Fibroblast of gingiva (primary cell): ENCODE results near the gene NEK7.
"Not testable (repeated sequence)": the region's sequence is repeated elsewhere in the genome, so short reads cannot be mapped to it uniquely, and the experiment has no call there.

Experiments
- DNase-seq: peaks from one replicate; pipeline ENCODE4 v3.0.0-alpha.2; 2011; ENCODE audit warnings: low read depth

The NEK7 gene

DNA sequence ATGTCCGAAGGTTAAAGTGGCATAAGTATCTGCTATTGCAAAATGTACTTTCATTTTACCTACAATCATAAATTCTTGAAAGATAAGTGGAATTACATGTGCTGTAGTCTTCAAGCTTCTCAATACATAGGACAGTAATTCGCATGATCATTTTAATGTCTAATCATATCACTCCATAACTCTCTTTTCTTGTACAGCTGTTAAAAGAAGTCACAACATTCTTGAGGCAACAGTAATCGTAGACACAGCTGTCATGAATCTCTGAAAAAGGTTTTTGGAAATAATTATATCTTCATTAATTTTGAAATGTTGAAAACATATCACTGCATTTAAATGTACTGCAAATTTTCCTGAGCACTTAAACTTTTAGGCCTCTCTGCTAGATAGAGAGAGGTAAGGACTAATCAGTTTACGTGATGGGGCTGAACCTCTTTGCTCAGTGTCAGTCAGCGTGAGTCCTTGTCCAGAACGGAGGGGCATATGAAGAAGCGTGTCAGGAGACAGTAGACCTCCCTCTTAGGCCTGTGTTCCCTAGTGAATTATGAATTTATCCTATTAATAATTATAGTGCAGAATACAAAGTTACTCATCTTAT, 133.4 kb downstream of the NEK7 start:
- DNase-seq, result no peak

- DNase-seq, result no peak
Observed at GRCh38 chr1:198291036-198291435, 134.2 kb downstream of the NEK7 start.

- DNase-seq, result no peak
Observed at GRCh38 chr1:198291924-198292323, 135.1 kb downstream of the NEK7 start.

- DNase-seq, result no peak
Observed at GRCh38 chr1:198295225-198295624, 138.4 kb downstream of the NEK7 start.

DNA sequence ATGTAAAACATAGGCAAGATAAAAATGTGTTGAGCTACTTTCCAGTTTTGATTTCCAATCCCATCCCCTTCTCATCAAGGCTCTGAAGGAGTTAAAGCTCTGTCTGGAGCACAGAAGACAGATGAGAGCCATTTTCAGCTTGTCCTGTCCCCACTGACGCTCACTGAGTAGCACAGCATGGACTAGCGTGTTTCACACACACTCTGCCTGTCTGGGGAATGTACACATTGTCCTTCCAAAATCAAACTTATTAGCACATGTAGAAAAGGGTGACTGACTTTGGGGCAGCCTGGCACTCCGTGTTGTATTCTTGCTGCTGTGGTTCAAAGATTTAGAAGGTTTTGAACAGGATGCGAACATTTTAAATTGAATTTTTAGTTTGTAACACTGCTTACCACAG, 139.2 kb downstream of the NEK7 start:
- DNase-seq, result peak; percentile 31

DNA sequence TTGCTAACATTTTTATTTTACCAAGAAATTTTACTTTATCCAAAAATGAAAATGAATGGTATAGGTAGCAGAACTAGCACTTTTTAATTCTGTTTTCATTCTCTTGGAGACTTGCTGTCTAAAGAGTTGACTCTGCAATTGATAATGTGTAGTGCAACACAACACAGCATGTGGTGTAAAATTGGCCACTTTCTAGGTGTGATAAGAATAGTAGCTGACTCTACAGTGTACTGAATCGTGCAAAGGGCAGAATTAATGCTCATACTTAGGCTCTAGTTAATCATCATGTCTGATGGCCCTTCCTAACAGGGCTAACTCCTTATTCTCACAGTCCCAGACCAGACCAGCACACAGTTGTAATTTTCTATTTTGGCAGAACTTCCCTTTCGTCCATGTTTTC, 140.5 kb downstream of the NEK7 start:
- DNase-seq, result no peak

GRCh38 chr1:198298640-198299039, 141.8 kb downstream of the NEK7 start:
- DNase-seq, result no peak

DNA sequence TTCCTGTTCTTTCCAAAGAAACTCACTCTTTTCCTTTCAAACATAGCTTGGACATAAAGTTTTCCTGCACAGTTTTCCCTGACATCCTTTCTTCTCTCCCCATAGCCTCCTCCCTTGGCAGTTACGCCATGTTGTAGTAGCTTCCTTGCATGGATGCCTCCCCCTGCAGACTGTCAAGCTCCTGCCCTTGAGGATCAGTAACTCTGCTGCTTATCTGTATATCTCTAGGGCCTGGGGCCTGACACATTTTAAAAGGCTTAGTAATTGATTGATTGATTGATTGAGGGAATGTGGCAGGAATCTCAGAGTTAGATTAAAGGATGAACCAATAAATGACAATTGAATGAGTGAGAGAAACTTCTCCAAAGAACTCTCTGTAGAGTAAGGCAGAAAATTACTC, 143.7 kb downstream of the NEK7 start:
- no peak for DNase-seq

- no peak for DNase-seq
Observed at GRCh38 chr1:198304431-198304830, 147.6 kb downstream of the NEK7 start.

DNA sequence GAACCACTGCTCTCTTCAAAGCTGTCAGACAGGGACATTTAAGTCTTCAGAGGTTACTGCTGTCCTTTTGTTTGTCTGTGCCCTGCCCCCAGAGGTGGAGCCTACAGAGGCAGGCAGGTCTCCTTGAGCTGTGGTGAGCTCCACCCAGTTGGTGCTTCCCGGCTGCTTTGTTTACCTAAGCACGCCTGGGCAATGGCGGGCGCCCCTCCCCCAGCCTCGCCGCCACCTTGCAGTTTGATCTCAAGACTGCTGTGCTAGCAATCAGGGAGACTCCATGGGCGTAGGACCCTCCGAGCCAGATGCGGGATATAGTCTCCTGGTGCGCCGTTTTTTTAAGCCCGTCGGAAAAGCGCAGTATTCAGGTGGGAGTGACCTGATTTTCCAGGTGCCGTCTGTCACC, 158.0 kb downstream of the NEK7 start:
- not testable (repeated sequence) for DNase-seq

DNA sequence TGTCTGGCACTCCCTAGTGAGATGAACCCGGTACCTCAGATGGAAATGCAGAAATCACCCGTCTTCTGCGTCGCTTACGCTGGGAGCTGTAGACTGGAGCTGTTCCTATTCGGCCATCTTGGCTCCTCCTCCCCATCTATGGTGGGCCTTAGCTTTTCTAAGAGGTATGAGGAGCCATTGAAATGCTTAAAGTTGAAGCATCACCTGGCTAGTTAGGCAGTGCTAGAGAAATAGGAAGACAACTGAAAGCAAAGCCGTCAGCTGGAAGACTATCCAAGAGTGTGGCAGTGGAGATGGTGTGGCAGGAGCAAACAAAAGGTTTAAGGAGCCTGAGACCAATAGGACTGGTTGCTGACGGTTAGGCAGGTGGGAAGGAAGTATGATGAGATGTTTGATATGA, 158.5 kb downstream of the NEK7 start:
- not testable (repeated sequence) for DNase-seq

DNA sequence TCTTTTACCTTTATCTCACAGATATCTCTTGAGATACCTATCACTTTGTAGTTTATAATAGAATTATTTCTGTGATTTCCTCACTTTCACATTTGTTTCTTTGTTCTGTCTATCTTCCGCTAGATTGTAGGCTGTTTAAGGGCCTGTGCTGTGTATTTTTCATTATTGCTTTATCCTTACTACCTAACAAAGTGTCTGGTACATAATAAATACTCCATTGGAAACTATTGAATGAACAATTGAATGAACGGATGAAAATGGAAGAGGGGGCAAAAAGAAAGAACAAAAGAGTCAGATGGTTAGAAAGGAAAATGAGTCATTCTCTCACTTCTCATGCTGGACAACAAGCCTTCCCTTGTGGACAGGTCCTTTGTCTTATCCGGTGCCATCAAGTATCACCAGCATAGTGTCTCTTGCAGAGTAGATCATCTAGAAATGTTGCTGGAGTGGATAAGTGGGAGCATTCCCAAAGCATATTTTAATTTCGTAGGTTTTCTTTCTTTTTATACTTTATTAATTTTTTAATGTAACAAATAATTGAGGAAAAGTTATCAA, 159.8 kb downstream of the NEK7 start:
- no peak for DNase-seq

- DNase-seq, result no peak
Observed at GRCh38 chr1:198318085-198318484, 161.3 kb downstream of the NEK7 start.

DNA sequence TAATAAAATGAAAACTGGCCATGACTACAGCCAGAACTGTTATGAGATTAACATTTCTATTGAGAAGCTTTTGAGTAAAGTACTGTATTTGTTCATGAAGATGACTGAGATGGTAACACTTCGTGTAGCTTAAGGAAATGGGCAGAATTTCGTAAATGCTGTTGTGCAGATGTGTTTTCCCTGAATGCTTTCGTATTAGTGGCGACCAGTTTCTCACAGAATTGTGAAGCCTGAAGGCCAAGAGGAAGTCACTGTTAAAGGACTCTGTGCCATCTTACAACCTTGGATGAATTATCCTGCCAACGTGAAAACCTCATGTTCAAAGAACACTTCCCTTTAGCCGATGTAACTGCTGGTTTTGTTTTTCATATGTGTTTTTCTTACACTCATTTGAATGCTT, 164.0 kb downstream of the NEK7 start:
- DNase-seq, result no peak

DNA sequence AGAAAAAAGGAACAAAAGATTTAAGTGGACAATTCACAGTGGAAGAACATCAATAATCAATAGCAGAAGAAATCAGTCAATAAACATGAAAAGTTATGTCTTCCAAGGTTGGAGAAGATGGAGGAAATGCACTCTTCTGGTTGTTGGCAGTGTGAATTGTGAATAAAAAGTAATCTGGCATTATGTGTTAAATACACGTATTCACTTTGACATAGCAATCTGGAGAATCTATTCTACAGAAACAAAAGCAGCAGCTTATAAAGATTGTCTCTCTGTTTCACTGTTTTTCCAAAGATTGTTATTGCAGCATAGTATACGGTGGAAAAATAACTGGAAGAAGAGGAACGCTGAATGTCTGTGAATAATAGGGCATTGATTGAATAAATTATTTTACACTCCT, 169.4 kb downstream of the NEK7 start:
- DNase-seq, result no peak

- peak; percentile 21 for DNase-seq
Observed at GRCh38 chr1:198326915-198327314, 170.1 kb downstream of the NEK7 start.

DNA sequence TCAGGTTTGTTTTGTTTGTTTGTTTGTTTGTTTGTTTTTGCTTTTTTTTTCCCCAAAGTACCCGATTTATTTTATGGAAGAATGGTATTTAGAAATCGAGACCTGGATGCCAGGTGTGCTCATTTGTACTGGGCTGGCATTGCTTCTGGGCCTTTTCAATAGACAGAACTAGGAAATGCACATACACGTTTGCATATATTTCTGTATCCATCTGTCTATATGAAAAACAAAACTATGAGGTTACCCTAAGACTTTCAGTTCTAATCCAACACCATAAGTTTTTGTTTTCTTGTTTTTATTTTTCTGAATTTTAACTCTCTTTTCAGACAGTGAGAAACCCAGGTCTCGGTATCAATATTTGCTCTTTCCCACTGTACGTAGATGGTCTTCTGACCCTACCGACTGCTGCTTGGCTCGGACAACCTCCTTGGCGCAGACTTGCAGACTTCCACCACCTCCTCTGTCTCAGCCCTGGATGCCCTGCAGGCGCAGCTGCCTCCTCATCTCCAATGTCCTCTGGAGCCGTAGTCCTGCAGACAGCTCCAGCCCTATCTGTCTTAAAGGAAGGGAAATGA, 171.7 kb downstream of the NEK7 start:
- DNase-seq, result no peak

DNA sequence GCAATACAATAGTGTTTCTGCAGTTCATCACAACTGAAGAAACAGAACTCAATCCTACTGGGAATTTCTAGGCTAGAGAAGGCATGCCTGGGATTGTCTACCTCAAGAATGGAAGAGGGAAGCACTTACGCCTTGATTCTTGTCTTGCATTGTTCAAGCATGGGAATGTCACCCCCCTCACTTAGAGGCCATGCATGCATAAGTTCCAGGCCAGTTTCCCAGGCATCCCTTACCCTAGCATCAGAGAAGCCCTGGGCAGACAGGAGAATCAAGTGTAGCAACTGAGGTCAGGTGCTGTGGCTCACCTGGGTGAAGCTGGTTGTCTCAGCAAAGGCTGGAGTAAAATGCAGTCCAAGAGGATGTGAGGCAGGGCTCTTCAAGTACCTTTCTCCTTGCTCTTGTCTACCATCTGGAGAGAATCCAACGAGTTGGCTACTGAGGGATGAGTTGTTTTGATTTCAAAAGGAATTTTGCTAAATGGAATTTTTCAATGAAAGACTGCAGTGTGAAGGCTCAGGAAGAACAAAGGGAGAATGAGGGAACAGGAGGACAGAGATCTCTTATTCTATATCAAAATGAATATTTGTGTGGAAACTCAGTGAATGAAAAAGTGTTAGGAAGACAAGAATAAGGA, 174.3 kb downstream of the NEK7 start:
- DNase-seq, result no peak

DNA sequence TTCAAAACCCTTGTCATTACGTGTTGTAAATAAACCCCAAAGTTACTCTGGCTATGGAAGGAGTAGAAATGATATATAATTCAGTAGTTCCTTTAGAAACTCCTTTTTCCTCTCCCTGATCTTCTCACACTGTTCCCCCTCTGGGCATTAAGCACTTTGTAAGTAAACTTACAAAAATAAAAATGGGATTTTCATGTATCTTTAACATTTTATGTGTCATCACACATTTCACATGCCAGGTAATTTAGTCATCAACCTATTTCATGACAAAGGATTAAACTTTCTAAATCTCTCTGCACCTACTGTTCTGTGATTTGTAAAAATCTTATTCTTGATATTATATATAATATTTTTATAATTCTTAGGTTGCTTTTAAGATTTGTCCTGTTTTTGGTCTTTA, 176.9 kb downstream of the NEK7 start:
- no peak for DNase-seq

DNA sequence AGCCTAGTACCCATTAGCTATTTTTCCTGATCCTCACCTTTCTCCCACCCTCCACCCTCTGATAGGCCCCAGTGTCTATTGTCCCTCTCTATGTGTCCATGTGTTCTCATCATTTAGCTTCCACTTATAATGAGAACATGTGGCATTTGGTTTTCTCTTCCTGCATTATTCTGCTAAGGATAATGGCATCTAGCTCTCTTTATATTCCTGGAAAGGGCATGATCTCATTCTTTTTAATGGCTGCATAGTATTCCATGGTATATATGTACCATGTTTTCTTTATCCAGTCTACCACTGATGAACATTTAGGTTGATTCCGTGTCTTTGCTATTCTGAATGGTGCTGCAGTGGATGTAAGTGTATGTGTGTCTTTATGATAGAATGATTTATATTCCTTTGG, 178.9 kb downstream of the NEK7 start:
- no peak for DNase-seq

GRCh38 chr1:198337886-198338285, 181.1 kb downstream of the NEK7 start:
- DNase-seq, result no peak

- no peak for DNase-seq
Observed at GRCh38 chr1:198340139-198340538, 183.3 kb downstream of the NEK7 start.

DNA sequence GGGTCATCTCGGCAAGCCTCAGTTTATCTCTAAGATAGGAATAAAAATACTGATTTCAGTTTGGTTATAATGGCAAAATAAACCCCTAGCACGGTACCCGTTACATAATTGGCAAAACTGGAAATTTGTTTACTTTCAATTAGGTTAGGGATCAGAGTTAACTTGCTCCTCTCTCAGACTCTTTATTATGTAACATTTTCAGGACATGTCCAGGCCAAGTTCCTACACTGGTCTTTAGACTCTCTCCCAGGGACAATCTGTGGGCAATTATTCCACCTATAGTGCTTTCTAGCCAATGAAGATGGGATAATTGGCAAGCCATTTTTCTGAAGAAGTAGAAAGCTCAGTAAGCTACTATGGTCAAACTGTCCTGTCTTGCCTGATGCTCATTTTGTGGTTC, 189.4 kb downstream of the NEK7 start:
- no peak for DNase-seq

DNA sequence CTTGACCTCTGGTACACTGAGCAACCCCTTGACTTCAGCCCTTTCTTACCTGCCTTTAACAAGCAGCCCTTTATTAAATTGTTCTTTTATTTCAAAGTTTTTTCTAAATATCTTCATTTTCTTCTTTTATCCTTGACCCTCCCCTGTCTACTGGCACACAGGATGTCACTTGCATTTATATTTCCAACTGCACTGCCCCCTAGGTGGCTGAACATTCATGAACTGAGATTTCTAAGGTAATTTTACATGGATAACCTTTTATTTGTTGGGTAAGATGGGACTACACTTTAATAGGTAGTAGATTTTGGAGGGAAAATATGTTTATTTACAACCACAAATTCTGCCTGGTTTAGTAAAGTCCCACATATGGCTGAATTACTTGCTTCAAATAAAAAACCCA, 193.7 kb downstream of the NEK7 start:
- DNase-seq, result no peak
